ENCODE measurements around the gene S100A7A. TPM values are rescaled to one million over a fixed set of nuclear protein-coding genes. Genes with fewer than 3 reads are reported as not detected.
A peak's percentile ranks its signal among the peaks of the same experiment; 100 is the strongest.
"Not testable (repeated sequence)": the region's sequence is repeated elsewhere in the genome, so short reads cannot be mapped to it uniquely, and the experiment has no call there.

Gene S100A7A
- total RNA-seq, 3 donors from 2014 or later = not detected

DNA sequence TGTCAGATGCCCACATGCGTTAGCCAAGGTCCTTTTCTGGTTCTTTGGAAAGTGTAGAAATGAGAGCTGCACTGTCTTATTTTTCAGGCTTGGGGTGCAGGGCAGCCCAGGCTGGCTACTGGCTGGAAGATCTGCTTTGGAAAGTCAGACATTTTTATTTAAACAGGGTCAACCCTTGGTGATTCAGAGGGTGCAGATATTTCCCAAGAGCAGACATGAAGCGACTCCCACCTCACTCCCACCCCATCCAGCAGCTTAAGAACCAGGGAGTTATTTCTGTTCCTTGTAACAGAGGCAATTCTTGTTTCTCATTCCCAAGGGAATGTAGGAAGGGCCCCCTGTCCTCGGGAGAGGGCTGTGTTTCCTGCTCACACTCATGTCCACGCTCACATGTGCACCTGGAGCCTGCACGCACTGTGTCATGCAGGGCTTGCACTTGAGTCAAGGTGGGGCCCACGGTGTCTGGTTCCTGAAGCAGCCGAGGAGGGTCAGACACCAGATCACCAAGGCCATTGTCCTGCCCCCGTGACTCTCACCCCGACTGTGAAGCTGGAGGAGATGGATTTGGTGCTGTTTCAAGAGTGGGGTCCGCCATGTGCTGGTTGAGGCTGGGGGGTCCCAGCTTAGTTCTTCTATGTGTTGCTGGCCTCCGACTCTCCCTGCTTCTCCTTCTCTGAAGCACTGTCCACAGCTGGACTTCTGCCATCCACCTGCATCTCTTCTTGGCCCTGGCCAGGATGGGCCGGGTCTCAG is 992 bp downstream of the S100A7A start:
- Histone ChIP-seq H3K36me3 (ENCODE audit: low read depth) (no peaks in the 10 kb centered on the region), H3K4me1 (ENCODE audit: low read depth) (no peaks in the 10 kb centered on the region), H3K9me3 (no peaks in the 10 kb centered on the region), H3K4me3 (no peak overlapping the region)
- no peak for DNase-seq
- intact Hi-C loops (cut with DNase I, micrococcal nuclease) = no loop called here
- no peak for TF ChIP-seq CTCF (IDR thresholded peaks at IDR 0.05)
- no peak for ATAC-seq

DNA sequence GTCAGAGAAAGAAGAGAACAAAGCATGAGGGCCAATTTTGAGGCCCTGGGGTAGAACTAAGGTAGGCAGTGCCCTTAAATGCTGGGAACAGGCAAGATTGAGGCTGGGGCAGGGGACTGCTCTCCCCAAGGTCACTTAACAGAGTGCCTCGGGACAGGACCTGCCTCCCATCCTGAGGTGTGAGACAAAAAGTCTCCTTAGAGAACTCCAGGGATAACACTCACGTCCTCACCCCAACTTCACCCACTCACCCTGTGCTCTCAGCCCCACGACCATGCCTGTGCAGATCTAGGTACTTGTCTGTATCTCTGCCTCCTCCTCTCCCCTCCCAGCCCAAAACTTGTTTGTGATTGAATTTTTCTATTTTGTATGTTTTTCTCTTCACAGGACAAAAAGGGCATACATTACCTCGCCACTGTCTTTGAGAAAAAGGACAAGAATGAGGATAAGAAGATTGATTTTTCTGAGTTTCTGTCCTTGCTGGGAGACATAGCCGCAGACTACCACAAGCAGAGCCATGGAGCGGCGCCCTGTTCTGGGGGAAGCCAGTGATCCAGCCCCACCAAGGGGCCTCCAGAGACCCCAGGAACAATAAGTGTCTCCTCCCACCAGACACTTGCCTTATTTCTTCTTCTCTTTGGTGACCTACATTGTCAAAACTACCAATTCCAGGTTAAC is 2.6 kb downstream of the S100A7A start:
- H3K36me3 ChIP-seq (ENCODE audit: low read depth); intact Hi-C loops (cut with DNase I, micrococcal nuclease); H3K4me3 ChIP-seq; DNase-seq; ATAC-seq; H3K4me1 ChIP-seq (ENCODE audit: low read depth); H3K9me3 ChIP-seq: not testable (repeated sequence)

DNA sequence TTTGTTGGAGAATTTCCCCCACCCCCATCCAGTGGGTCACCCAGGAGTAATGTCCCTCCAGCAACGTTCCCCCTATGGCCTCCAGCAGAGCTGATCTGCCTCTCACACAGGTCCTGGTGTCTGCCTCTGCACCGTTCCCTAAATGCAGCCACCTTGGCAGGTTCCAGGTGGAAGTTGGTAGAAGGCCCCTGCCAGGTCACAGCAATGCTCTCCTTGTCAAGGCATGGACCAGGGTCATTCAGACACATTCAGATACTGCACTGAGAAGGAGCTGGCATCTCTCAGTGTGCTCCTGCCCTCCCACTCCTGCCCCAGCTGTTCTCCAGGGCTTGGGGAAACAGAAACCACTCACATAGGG is 3.1 kb downstream of the S100A7A start:
- H3K4me3 ChIP-seq; intact Hi-C loops (cut with DNase I, micrococcal nuclease); H3K36me3 ChIP-seq (ENCODE audit: low read depth); ATAC-seq; H3K4me1 ChIP-seq (ENCODE audit: low read depth); DNase-seq; H3K9me3 ChIP-seq: not testable (repeated sequence)

DNA sequence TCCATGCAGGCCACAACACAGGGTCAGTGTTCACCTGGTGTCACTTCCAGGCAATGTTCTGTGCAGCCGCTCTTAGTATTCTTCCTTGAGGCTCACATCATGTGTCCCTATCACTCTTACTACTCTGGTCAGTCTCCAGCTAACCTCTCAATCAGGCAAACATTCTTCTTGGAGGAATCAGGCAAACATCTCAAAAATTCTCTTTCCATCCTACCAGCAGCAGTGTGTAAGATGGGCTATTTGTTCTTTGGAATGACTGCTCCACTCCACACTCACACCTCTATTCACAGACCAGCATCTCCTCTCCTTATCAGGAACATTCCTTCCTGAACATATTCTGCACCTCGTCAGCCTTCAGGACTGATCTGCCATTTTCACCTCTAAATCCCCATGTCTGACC is 4.0 kb downstream of the S100A7A start:
- ATAC-seq = no peak
- intact Hi-C loops (cut with DNase I, micrococcal nuclease) = no loop called here
- DNase-seq = no peak

GRCh38 chr1:153422450-153423068 is 6.2 kb downstream of the S100A7A start:
- no peak for TF ChIP-seq CTCF (IDR thresholded peaks at IDR 0.05)
- peak; percentile 77 for ATAC-seq
- intact Hi-C loops (cut with DNase I, micrococcal nuclease) = no loop called here
- Histone ChIP-seq H3K9me3 (no peaks in the 10 kb centered on the region), H3K4me3 (no peak overlapping the region), H3K36me3 (ENCODE audit: low read depth) (no peaks in the 10 kb centered on the region), H3K4me1 (ENCODE audit: low read depth) (no peaks in the 10 kb centered on the region)
- peak in 2 of 3 donors; percentile 75 to 89 for DNase-seq

More for the DNA sequence above, 4.0 kb downstream of the S100A7A start:
- no peak for TF ChIP-seq CTCF (IDR thresholded peaks at IDR 0.05)
- no peaks in the 10 kb centered on the region for H3K36me3 ChIP-seq (ENCODE audit: low read depth)
- H3K4me1 ChIP-seq (ENCODE audit: low read depth) = no peaks in the 10 kb centered on the region
- H3K9me3 ChIP-seq = no peaks in the 10 kb centered on the region
- H3K4me3 ChIP-seq = no peak overlapping the region

- Histone ChIP-seq H3K9me3 (no peaks in the 10 kb centered on the region), H3K4me3 (no peak overlapping the region), H3K36me3 (ENCODE audit: low read depth) (no peaks in the 10 kb centered on the region), H3K4me1 (ENCODE audit: low read depth) (no peaks in the 10 kb centered on the region)
- intact Hi-C loops (cut with DNase I, micrococcal nuclease) = no loop called here
- DNase-seq (no peak), ATAC-seq (no peak)
- no peak for TF ChIP-seq CTCF (IDR thresholded peaks at IDR 0.05)
Observed at GRCh38 chr1:153426809-153427208, 10.5 kb downstream of the S100A7A start.

All from mucosa of descending colon (tissue), 3 donors.